ENCODE results near the gene CDH8.

The CDH8 gene

DNA sequence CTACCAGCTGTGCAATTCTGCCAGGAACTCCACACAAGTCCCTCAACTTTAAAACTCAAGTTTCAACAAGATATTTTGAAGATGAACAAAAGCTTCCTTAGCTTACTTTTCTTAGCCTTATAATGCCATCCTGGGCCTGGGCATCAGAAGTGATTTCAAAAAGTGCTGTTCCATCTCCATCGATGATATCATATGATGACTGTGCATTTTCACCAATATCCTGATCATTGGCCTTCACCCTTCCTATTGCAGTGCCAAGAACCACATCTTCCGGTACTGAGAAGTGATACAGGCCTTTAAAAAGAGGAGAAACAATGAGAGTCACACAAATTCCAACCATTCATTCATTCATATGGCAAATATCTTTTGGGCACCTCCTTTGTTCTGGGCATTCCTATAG lies 215.4 kb downstream of the CDH8 start:
- TF ChIP-seq, protein P1, sequence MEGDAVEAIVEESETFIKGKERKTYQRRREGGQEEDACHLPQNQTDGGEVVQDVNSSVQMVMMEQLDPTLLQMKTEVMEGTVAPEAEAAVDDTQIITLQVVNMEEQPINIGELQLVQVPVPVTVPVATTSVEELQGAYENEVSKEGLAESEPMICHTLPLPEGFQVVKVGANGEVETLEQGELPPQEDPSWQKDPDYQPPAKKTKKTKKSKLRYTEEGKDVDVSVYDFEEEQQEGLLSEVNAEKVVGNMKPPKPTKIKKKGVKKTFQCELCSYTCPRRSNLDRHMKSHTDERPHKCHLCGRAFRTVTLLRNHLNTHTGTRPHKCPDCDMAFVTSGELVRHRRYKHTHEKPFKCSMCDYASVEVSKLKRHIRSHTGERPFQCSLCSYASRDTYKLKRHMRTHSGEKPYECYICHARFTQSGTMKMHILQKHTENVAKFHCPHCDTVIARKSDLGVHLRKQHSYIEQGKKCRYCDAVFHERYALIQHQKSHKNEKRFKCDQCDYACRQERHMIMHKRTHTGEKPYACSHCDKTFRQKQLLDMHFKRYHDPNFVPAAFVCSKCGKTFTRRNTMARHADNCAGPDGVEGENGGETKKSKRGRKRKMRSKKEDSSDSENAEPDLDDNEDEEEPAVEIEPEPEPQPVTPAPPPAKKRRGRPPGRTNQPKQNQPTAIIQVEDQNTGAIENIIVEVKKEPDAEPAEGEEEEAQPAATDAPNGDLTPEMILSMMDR (IDR thresholded peaks at IDR 0.05; ENCODE audit: insufficient read depth, low read depth, low read length, missing control alignments): no peak
- DNase-seq (ENCODE audit: low read depth): no peak
- H3K4me3 ChIP-seq (ENCODE audit: low read depth, low read length): no peak overlapping the region

DNA sequence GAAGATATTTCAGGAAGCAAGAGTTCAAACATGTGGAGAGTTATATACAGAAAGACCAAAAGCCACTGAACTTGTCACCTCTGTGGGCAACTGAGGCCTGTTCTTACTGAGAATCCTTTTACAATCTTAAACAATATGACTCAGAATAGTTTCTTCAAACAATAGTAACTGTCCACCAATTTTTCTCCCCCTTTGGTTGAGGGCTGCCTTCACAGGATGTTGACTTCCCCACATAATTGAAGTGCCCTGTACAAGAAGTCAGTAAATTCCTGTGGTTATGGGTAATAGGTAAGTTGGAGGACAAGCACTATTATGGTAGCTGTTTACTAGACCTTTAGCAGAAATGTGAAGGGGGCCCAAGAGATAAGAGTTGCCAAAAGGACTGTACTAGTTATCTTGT lies 215.8 kb downstream of the CDH8 start:
- TF ChIP-seq, protein P1 (IDR thresholded peaks at IDR 0.05; ENCODE audit: insufficient read depth, low read depth, low read length, missing control alignments): no peak
- DNase-seq (ENCODE audit: low read depth): no peak
- no peak overlapping the region for H3K4me3 ChIP-seq (ENCODE audit: low read depth, low read length)

DNA sequence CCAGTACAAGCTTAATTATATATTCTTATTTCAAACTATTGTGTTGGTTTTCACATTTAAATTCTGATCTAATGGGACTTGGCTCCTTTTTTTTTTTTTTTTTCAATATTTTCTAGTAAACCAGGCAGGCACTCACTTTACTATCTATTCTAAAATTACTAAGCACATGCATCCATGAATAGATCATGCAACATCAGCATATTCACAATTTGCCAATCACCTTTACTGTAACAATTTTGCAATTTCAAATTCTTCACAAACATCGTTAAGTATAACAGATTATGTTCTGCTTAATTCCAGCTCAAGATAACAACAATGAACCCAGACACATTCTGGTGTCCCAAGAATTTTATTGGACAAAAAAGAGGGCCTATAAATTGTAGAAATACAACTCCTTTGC lies 217.4 kb downstream of the CDH8 start:
- TF ChIP-seq, protein P1 (IDR thresholded peaks at IDR 0.05; ENCODE audit: insufficient read depth, low read depth, low read length, missing control alignments): no peak
- no peak for DNase-seq (ENCODE audit: low read depth)
- H3K4me3 ChIP-seq (ENCODE audit: low read depth, low read length): no peak overlapping the region

DNA sequence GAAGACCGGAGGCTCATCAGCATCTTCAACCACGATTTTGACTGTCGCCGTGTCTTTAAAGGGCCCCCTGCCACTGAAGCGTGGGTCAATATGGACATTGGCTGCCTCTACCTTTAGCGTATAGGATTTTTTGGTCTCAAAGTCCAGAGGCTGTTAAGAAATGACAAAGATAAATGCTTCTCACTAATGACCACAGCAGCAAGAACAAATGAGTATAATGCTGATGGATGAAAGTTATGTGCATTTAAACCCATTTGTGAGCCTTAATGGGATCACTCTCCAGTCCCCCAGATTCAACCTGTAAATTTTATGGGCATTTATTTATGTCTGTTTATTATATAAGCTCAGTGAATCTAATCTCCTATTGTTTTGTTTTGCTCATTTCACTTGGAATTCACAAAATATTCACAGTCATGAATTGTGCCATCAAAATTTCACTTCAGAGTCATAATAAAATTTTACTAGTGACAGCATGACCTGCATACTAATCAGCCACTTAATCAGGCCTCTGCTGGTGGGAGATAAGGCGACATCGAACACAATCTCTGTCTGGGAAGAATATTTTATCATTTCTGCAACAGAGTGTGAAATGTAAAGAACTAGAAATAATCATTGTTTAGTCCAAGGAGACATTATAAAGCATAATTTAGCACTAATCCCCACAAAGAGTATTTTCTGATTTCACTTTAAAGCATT lies 218.5 kb downstream of the CDH8 start:
- DNase-seq (ENCODE audit: low read depth): no peak
- TF ChIP-seq, protein P1 (IDR thresholded peaks at IDR 0.05; ENCODE audit: insufficient read depth, low read depth, low read length, missing control alignments): no peak
- H3K4me3 ChIP-seq (ENCODE audit: low read depth, low read length): no peak overlapping the region

DNA sequence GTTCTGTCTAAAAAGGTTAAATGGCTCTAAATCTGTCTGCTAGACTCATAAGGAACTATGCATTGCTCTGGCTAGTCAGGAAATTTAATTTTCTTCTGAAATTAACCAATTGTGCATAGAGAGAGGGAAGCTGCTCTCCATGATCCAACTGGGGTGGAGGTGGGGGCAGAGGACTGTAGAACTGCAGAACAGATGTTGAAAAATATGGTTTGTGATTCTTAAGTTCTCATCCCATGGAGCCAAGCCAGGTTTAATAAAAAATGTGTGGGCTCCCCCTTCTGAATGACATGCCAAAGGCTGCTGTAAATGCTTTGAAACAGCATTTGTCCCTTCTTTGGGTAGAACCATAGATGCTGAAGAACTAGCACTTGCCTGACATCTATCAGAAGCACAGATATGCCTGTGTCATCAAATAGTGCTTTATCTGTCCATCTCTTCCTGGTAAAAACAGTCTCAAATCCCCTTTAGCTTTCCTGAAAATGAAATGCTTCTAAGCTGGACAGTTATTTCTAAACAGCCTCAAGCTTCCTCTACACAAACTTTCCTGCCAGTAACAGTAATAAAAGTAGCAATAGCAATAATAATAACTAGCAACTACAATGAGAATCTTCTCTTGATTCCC lies 221.4 kb downstream of the CDH8 start:
- TF ChIP-seq, protein P1 (IDR thresholded peaks at IDR 0.05; ENCODE audit: insufficient read depth, low read depth, low read length, missing control alignments): no peak
- no peak overlapping the region for H3K4me3 ChIP-seq (ENCODE audit: low read depth, low read length)
- no peak for DNase-seq (ENCODE audit: low read depth)

DNA sequence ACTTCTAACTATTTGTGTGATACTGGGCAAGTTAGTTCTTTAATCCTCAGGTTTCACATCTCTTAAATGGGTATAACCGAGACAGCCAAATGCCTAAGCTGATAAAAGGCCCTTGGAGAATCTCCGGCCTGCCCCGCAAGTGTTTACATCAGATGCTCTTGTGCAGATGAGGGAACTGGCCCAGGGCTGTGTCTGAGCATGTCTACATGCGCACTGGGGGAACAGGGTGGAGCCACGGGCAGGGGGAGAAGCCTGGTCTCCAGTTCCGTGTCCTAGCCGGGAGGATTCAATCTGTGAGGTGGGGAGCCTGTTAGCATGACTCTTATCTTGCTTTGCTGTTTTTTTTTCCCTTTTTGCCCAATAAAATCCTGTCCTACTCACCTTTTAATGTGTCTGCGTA lies 222.9 kb downstream of the CDH8 start:
- TF ChIP-seq, protein P1 (IDR thresholded peaks at IDR 0.05; ENCODE audit: insufficient read depth, low read depth, low read length, missing control alignments): no peak
- peak; percentile 0 for DNase-seq (ENCODE audit: low read depth)
- H3K4me3 ChIP-seq (ENCODE audit: low read depth, low read length): no peak overlapping the region

DNA sequence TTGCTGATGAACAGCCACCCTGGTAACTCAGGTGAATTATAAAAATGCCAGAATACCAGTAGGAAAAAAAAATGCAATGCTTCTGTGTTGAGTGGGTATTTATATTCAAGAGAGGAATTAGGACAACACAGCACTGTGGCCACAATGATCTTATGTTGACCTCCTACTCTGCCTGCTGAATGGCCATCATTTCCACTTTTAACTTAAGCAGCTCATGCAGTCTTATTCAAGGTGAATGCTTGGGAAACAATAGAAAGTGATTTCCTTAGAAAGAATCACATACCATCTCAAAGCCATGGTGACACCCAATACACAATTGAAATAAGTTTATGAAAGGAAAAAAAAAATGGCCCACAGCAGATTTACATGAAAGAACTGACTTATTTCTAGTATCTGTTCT lies 224.0 kb downstream of the CDH8 start:
- no peak for DNase-seq (ENCODE audit: low read depth)
- no peak overlapping the region for H3K4me3 ChIP-seq (ENCODE audit: low read depth, low read length)
- TF ChIP-seq, protein P1 (IDR thresholded peaks at IDR 0.05; ENCODE audit: insufficient read depth, low read depth, low read length, missing control alignments): no peak

Measured in GM12865 (cell line).